GM12878 (cell line): ENCODE results near the gene DHDDS.

ENCODE experiments used
- EP300 ChIP-seq, 2 experiments: fragments of 150-350 bp in 1 of 2; IDR thresholded peaks; 2 replicates each; pipeline ENCODE4 v1.6.1; 2011 to 2012; ENCODE audit warnings: low read depth in 2 of 2, low read length in 2 of 2, borderline replicate concordance in 1 of 2, improper control_type of control experiment in 1 of 2, inconsistent platforms in 1 of 2; ENCODE audit not compliant: control insufficient read depth in 1 of 2
- TF ChIP-seq, protein P1 (sequence below): IDR thresholded peaks from 2 replicates; pipeline ENCODE4 v1.6.1; 2011; ENCODE audit warnings: low read depth, low read length, improper control_type of control experiment, borderline replicate concordance

DNA sequence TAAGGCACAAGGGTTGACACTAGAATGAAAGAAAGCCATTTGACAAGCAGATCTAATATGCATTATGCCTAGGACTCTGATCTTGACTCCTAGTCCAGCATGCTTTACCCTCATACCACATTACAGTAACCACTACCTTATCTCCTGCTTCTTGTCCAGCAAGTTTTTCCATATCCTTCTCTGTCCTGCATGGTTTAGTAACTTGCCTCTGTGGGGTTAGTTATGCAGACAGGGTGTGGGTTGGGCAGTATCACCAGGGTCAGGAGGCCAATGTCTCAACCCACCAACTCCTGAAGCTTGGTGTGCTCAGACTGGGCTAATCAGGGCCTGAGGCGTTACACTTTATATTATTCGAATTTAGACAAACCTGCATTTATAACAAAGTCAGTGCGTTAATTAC, 18.8 kb downstream of the DHDDS start:
- no peak for TF ChIP-seq EP300 (IDR thresholded peaks at IDR 0.05; ENCODE audit: borderline replicate concordance in 1 of 2, control insufficient read depth in 1 of 2, low read depth in 2 of 2, low read length in 2 of 2)
- TF ChIP-seq, protein P1, sequence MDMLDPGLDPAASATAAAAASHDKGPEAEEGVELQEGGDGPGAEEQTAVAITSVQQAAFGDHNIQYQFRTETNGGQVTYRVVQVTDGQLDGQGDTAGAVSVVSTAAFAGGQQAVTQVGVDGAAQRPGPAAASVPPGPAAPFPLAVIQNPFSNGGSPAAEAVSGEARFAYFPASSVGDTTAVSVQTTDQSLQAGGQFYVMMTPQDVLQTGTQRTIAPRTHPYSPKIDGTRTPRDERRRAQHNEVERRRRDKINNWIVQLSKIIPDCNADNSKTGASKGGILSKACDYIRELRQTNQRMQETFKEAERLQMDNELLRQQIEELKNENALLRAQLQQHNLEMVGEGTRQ, result no peak
